Stimulated activated naive CD4-positive, alpha-beta T cell (primary cell): ENCODE data around the gene ITIH2.

Experiments
- DNase-seq, 6 experiments: peaks; one replicate each; lab custom pipeline; 2025; lab: John Stamatoyannopoulos, UW

ITIH2 gene

DNA sequence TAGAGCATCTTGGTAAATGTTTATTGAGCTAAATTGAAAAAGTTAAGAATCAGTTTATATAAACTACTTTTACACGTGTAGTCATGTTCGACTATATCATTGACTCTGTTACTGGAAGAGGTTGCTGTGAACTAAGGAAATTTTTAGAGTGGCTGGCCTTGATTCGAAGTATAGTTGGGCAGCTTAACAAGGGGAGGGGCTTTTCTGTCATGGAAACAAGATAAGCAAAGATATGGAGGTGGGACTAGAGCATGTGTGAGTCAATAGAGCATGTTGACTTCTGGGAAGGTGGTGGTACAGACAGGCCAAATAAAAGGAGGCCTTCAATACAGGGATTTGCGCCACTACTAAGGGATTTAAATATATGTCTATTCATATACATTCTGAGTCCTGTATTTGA, 92.5 kb downstream of the ITIH2 start:
- no peak for DNase-seq

DNA sequence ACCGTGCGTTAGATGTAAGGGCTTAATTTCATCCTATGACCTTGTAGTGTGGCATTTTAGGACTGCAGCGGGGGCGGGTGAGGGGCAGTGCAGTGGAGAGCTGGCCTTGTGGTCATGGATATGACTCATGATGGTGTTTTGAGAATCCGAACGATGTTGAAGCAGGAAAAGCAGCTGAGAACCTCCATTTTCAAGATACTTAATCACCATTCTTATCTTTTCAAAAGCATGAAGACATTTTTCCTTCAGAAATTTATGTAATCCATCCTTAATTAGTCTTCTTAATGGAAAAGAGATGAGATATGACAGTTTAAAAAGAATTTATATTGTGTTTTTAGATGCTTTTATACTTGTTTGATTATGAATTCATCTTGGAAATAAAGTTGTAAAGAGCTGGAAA, 94.5 kb downstream of the ITIH2 start:
- no peak for DNase-seq
